OCI-LY3 (cell line): ENCODE data around the gene LY9.
A peak's percentile ranks its signal among the peaks of the same experiment; 100 is the strongest.

Experiments
- H2AFZ ChIP-seq: fragments of 200-600, 300-600 bp; shearing (Covaris generic); 2 replicates; pipeline ENCODE4 v1.6.0; 2014; ENCODE audit warnings: antibody characterized with exemption, low read depth, low read length
- H3K27ac ChIP-seq: fragments of 200-600, 300-600 bp; sonication (generic); 2 replicates; pipeline ENCODE4 v1.5.1; 2014; ENCODE audit warnings: mild to moderate bottlenecking, low read length, moderate library complexity, mixed read lengths
- H3K27me3 ChIP-seq: fragments of 200-600, 300-600 bp; sonication (generic); 2 replicates; pipeline ENCODE4 v1.6.1; 2014; ENCODE audit warnings: low read depth, low read length, mixed read lengths
- H3K36me3 ChIP-seq: fragments of 200-600, 300-600 bp; sonication (generic); replicated peaks from 2 replicates; pipeline ENCODE3; 2014; ENCODE audit warnings: low read depth, low read length, mixed read lengths
- H3K4me1 ChIP-seq: fragments of 300-600, 200-600 bp; sonication (generic); 2 replicates; pipeline ENCODE4 v1.6.1; 2014; ENCODE audit warnings: low read length, mixed read lengths
- H3K4me2 ChIP-seq: fragments of 200-600, 300-600 bp; sonication (generic); 2 replicates; pipeline ENCODE4 v1.6.1; 2014; ENCODE audit warnings: low read length, mixed read lengths
- H3K4me3 ChIP-seq: fragments of 300-600, 200-600 bp; sonication (generic); 2 replicates; pipeline ENCODE4 v1.5.1; 2014; ENCODE audit warnings: antibody characterized with exemption, mild to moderate bottlenecking, low read length, moderate library complexity
- H3K79me2 ChIP-seq: fragments of 300-600, 200-600 bp; shearing (Covaris generic); 2 replicates; pipeline ENCODE4 v1.6.1; 2014; ENCODE audit warnings: mild to moderate bottlenecking, low read length, mixed read lengths
- H3K9ac ChIP-seq: fragments of 300-600, 200-600 bp; shearing (Covaris generic); 2 replicates; pipeline ENCODE4 v1.6.0; 2014; ENCODE audit warnings: mild to moderate bottlenecking, low read length, moderate library complexity
- H3K9me3 ChIP-seq: fragments of 200-600, 300-600 bp; shearing (Covaris generic); 2 replicates; pipeline ENCODE4 v1.6.1; 2014; ENCODE audit warnings: low read length, mixed read lengths; ENCODE audit not compliant: insufficient read depth
- H4K20me1 ChIP-seq: fragments of 200-600, 300-600 bp; sonication (generic); 2 replicates; pipeline ENCODE4 v1.6.1; 2016; ENCODE audit warnings: low read length, mixed read lengths; ENCODE audit not compliant: insufficient read depth
- EZH2phosphoT487 ChIP-seq: fragments of 200-600 bp; shearing (Covaris generic); IDR thresholded peaks from 2 replicates; pipeline ENCODE4 v1.6.1; 2018; ENCODE audit warnings: antibody characterized with exemption, mixed run types, low read depth
- TF ChIP-seq, protein P1 (sequence below): fragments of 200-600, 300-600 bp; sonication (generic); IDR thresholded peaks from 2 replicates; pipeline ENCODE4 v1.5.1; 2014; ENCODE audit warnings: antibody characterized with exemption, low read length, low read depth

LY9 gene

DNA sequence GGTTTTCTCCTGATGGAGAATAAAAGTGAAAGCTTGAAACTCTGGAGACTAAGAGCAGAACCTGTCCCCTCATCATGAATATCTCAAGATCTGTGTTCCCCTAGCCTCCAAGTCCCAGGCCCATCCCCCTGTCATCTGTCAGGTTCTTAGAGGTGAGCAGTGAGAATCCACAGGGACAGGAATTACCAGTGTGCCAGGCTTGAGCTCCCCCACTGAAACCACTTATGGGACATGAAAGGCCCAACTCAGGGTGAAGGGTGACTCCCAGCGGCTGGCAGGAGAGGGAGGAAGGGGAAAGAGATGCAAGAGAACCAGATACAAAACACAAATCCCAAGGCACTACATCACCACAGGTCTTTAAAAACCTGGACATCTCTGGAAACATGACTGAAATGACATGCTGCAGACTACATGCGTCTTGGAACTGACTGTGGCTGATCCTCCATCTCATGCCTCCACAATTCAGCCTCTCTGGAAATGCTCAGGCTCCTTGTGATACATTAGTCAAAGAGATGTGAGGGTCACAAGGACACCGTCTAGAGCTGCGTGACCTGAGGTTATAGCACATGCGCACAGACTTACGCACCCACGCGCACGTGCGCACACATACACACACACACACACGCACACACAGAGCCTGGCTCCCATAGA, 6.8 kb upstream of the LY9 start:
- Histone ChIP-seq H3K27me3 (no peaks in the 10 kb centered on the region), H3K9ac (peak overlapping the region; percentile 31), H3K4me2 (peak overlapping the region; percentile 74)

GRCh38 chr1:160789702-160790611, 6.0 kb upstream of the LY9 start:
- H3K27ac ChIP-seq, result peak overlapping the region; percentile 95
- no peaks in the 10 kb centered on the region for H3K27me3 ChIP-seq
- H3K4me3 ChIP-seq, result peak overlapping the region; percentile 52
- H3K9me3 ChIP-seq, result peaks cover 2% of the 10 kb centered on the region; the same call in 1 of the 2 replicates
- H3K36me3 ChIP-seq, result no peaks in the 10 kb centered on the region
- peak overlapping the region; percentile 95 for H2AFZ ChIP-seq
- peak overlapping the region; percentile 74 for H3K4me2 ChIP-seq
- peak overlapping the region; percentile 66 for H3K9ac ChIP-seq
- TF ChIP-seq, protein P1, sequence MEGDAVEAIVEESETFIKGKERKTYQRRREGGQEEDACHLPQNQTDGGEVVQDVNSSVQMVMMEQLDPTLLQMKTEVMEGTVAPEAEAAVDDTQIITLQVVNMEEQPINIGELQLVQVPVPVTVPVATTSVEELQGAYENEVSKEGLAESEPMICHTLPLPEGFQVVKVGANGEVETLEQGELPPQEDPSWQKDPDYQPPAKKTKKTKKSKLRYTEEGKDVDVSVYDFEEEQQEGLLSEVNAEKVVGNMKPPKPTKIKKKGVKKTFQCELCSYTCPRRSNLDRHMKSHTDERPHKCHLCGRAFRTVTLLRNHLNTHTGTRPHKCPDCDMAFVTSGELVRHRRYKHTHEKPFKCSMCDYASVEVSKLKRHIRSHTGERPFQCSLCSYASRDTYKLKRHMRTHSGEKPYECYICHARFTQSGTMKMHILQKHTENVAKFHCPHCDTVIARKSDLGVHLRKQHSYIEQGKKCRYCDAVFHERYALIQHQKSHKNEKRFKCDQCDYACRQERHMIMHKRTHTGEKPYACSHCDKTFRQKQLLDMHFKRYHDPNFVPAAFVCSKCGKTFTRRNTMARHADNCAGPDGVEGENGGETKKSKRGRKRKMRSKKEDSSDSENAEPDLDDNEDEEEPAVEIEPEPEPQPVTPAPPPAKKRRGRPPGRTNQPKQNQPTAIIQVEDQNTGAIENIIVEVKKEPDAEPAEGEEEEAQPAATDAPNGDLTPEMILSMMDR, result no peak
- TF ChIP-seq EZH2phosphoT487, result no peak
- peaks cover 25% of the 10 kb centered on the region for H3K4me1 ChIP-seq
- H4K20me1 ChIP-seq, result no peaks in the 10 kb centered on the region
- H3K79me2 ChIP-seq, result no peaks in the 10 kb centered on the region

More for the DNA sequence above, 6.8 kb upstream of the LY9 start:
- Histone ChIP-seq H3K4me3 (peak overlapping the region; percentile 52), H3K27ac (peak overlapping the region; percentile 95), H3K79me2 (no peaks in the 10 kb centered on the region), H3K36me3 (no peaks in the 10 kb centered on the region), H3K9me3 (no peaks in the 10 kb centered on the region), H3K4me1 (peaks cover 25% of the 10 kb centered on the region), H2AFZ (peak overlapping the region; percentile 95), H4K20me1 (no peaks in the 10 kb centered on the region)
- TF ChIP-seq, protein P1, result no peak; the same call in 1 of the 2 replicates
- no peak for TF ChIP-seq EZH2phosphoT487

GRCh38 chr1:160794376-160794775, 1.6 kb upstream of the LY9 start:
- no peak overlapping the region for H3K27ac ChIP-seq

More at GRCh38 chr1:160794376-160794775, 1.6 kb upstream of the LY9 start:
- TF ChIP-seq, protein P1, result no peak
- no peak for TF ChIP-seq EZH2phosphoT487
- Histone ChIP-seq H3K4me1 (peaks cover 47% of the 10 kb centered on the region), H3K4me3 (no peak overlapping the region), H3K9ac (no peak overlapping the region), H2AFZ (no peak overlapping the region), H3K27me3 (no peaks in the 10 kb centered on the region), H3K36me3 (no peaks in the 10 kb centered on the region), H3K4me2 (no peak overlapping the region), H4K20me1 (no peaks in the 10 kb centered on the region), H3K9me3 (peaks cover 5% of the 10 kb centered on the region; the same call in 1 of the 2 replicates), H3K79me2 (no peaks in the 10 kb centered on the region)
